ENCODE measurements around the gene PLEKHM3. TPM values are rescaled to one million over a fixed set of nuclear protein-coding genes. Genes with fewer than 3 reads are reported as not detected.
A peak's percentile ranks its signal among the peaks of the same experiment; 100 is the strongest.

The PLEKHM3 gene
- total RNA-seq, 2 donors from 2014 or later, result 14.0 to 15.2 TPM

- intact Hi-C loops (cut with DNase I), result no loop called here
- ATAC-seq (no peak), DNase-seq (no peak)
- peak overlapping the region in 1 of 4 donors; percentile 21 for H3K27ac ChIP-seq
- H3K4me3 ChIP-seq, result no peak overlapping the region
- TF ChIP-seq, protein P1, sequence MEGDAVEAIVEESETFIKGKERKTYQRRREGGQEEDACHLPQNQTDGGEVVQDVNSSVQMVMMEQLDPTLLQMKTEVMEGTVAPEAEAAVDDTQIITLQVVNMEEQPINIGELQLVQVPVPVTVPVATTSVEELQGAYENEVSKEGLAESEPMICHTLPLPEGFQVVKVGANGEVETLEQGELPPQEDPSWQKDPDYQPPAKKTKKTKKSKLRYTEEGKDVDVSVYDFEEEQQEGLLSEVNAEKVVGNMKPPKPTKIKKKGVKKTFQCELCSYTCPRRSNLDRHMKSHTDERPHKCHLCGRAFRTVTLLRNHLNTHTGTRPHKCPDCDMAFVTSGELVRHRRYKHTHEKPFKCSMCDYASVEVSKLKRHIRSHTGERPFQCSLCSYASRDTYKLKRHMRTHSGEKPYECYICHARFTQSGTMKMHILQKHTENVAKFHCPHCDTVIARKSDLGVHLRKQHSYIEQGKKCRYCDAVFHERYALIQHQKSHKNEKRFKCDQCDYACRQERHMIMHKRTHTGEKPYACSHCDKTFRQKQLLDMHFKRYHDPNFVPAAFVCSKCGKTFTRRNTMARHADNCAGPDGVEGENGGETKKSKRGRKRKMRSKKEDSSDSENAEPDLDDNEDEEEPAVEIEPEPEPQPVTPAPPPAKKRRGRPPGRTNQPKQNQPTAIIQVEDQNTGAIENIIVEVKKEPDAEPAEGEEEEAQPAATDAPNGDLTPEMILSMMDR (IDR thresholded peaks at IDR 0.05), result no peak
- no peak for TF ChIP-seq POLR2A (IDR thresholded peaks at IDR 0.05)
- no peaks in the 10 kb centered on the region for H3K9me3 ChIP-seq
- 77 to 82% methylated on average over 9 of the region's 9 CpGs for WGBS, 2 donors
- no peaks in the 10 kb centered on the region for H3K27me3 ChIP-seq
- H3K36me3 ChIP-seq (replicated peaks in 1 of 2; ENCODE audit: insufficient read depth in 1 of 2, low read depth in 2 of 2), result no peaks in the 10 kb centered on the region
- peaks cover 7% of the 10 kb centered on the region for H3K4me1 ChIP-seq
These were observed 91.8 kb downstream of the PLEKHM3 start for GRCh38 chr2:207933396-207934065.

- ATAC-seq (no peak), DNase-seq (no peak)
- intact Hi-C loops (cut with DNase I), result no loop called here
- Histone ChIP-seq H3K27ac (no peak overlapping the region), H3K36me3 (replicated peaks in 1 of 2; ENCODE audit: insufficient read depth in 1 of 2, low read depth in 2 of 2) (no peaks in the 10 kb centered on the region), H3K9me3 (no peaks in the 10 kb centered on the region), H3K27me3 (no peaks in the 10 kb centered on the region), H3K4me3 (no peak overlapping the region), H3K4me1 (peaks cover 9% of the 10 kb centered on the region)
- TF ChIP-seq, protein P1 (IDR thresholded peaks at IDR 0.05), result no peak
- TF ChIP-seq POLR2A (IDR thresholded peaks at IDR 0.05), result no peak
- 83 to 95% methylated on average over 1 of the region's 1 CpG for WGBS, 2 donors
These were observed 93.2 kb downstream of the PLEKHM3 start for GRCh38 chr2:207932106-207932505.

DNA sequence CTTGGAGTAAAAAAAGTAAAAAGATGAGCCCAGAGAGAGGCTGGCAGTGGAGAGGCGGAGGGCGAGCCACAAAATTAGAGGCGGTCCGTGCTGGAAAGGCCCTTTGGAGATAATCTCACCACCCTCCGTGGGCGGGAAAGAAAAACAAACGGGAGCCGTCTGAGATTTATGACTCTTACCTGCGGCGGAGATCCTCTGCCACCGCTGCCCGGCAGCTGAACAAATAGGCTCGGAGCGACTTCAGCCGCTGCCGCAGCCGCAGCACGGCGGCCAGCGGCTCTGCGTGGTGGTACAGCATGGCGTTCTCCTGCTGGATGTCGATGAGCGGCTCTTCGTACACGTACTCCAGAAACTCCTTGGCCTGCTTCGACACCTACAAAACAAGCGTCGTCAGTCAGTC is 94.6 kb downstream of the PLEKHM3 start:
- ATAC-seq (peak; percentile 82), DNase-seq (peak; percentile 71 to 82 (median 79))
- Histone ChIP-seq H3K4me1 (peaks cover 22% of the 10 kb centered on the region), H3K4me3 (no peak overlapping the region), H3K36me3 (replicated peaks in 1 of 2; ENCODE audit: insufficient read depth in 1 of 2, low read depth in 2 of 2) (no peaks in the 10 kb centered on the region), H3K9me3 (no peaks in the 10 kb centered on the region), H3K27ac (peak overlapping the region in 3 of 4 donors; percentile 42 to 81 (median 72)), H3K27me3 (no peaks in the 10 kb centered on the region)
- 37 to 41% methylated on average over 29 of the region's 29 CpGs for WGBS, 2 donors
- TF ChIP-seq POLR2A (IDR thresholded peaks at IDR 0.05), result peak in 2 of 3 donors; percentile 48 to 54
- TF ChIP-seq, protein P1 (IDR thresholded peaks at IDR 0.05), result peak in 3 of 7 experiments; percentile 22 to 45 (median 27)
- intact Hi-C loops (cut with DNase I), result no loop called here

DNA sequence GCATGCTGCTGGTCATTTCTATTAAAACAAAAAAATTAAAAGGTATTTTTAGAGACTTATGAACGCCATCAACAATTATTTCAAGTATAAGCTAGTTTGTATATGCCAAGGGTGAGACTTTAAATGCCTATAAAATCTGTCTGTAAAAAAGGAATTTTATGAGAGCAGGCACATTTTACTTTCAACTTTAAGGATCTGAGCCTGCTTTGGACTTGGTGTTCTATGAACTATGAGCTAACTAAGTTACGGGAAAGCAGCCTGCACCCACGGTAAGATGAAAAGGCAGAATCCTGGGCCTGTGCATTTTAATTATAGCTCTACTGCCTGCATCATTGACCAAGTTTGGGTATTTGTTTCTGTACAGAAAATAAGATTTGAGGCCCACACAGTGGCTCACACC is 95.4 kb downstream of the PLEKHM3 start:
- no peak for TF ChIP-seq POLR2A (IDR thresholded peaks at IDR 0.05)
- TF ChIP-seq, protein P1 (IDR thresholded peaks at IDR 0.05), result no peak
- Histone ChIP-seq H3K4me1 (peaks cover 23% of the 10 kb centered on the region), H3K27ac (peak overlapping the region in 1 of 4 donors; percentile 81), H3K36me3 (replicated peaks in 1 of 2; ENCODE audit: insufficient read depth in 1 of 2, low read depth in 2 of 2) (no peaks in the 10 kb centered on the region), H3K4me3 (no peak overlapping the region), H3K9me3 (no peaks in the 10 kb centered on the region), H3K27me3 (no peaks in the 10 kb centered on the region)
- DNase-seq (no peak), ATAC-seq (no peak)
- WGBS, 2 donors, result 91 to 92% methylated on average over 3 of the region's 3 CpGs
- intact Hi-C loops (cut with DNase I), result no loop called here

- intact Hi-C loops (cut with DNase I), result no loop called here
These were observed 97.2 kb downstream of the PLEKHM3 start for GRCh38 chr2:207928079-207928478.

More at GRCh38 chr2:207928079-207928478, 97.2 kb downstream of the PLEKHM3 start:
- DNase-seq (no peak), ATAC-seq (no peak)
- TF ChIP-seq, protein P1 (IDR thresholded peaks at IDR 0.05), result no peak
- TF ChIP-seq POLR2A (IDR thresholded peaks at IDR 0.05), result no peak
- Histone ChIP-seq H3K36me3 (replicated peaks in 1 of 2; ENCODE audit: insufficient read depth in 1 of 2, low read depth in 2 of 2) (no peaks in the 10 kb centered on the region), H3K27ac (peak overlapping the region in 1 of 4 donors; percentile 45), H3K27me3 (no peaks in the 10 kb centered on the region), H3K4me1 (peaks cover 23% of the 10 kb centered on the region), H3K9me3 (no peaks in the 10 kb centered on the region), H3K4me3 (no peak overlapping the region)
